HG03196 (cell line): Measurements from ENCODE around the gene LCT.
"Not testable (repeated sequence)": the region's sequence is repeated elsewhere in the genome, so short reads cannot be mapped to it uniquely, and the experiment has no call there.

ENCODE experiments used
- ATAC-seq: cut with Tn5 transposase; IDR thresholded peaks from one replicate; pipeline ENCODE4 v1.9.1; 2021; ENCODE audit not compliant: unreplicated experiment

LCT gene

GRCh38 chr2:135798275-135798705 is 38.7 kb downstream of the LCT start:
- no peak for ATAC-seq

- no peak for ATAC-seq
These were observed 39.3 kb downstream of the LCT start for GRCh38 chr2:135797497-135798274.

- no peak for ATAC-seq
These were observed 40.4 kb downstream of the LCT start for GRCh38 chr2:135796606-135797005.

GRCh38 chr2:135795641-135796040 is 41.3 kb downstream of the LCT start:
- ATAC-seq, result not testable (repeated sequence)

GRCh38 chr2:135792401-135793150 is 44.4 kb downstream of the LCT start:
- ATAC-seq, result peak; percentile 36

GRCh38 chr2:135791418-135792190 is 45.4 kb downstream of the LCT start:
- ATAC-seq, result no peak

GRCh38 chr2:135790423-135790822 is 46.6 kb downstream of the LCT start:
- ATAC-seq, result no peak

GRCh38 chr2:135786823-135787222 is 50.2 kb downstream of the LCT start:
- no peak for ATAC-seq

- no peak for ATAC-seq
These were observed 52.0 kb downstream of the LCT start for GRCh38 chr2:135785032-135785431.

GRCh38 chr2:135783439-135783838 is 53.5 kb downstream of the LCT start:
- ATAC-seq, result no peak

- ATAC-seq, result no peak
These were observed 54.8 kb downstream of the LCT start for GRCh38 chr2:135782231-135782630.

GRCh38 chr2:135776367-135776766 is 60.6 kb downstream of the LCT start:
- no peak for ATAC-seq

GRCh38 chr2:135775420-135775819 is 61.6 kb downstream of the LCT start:
- ATAC-seq, result no peak

- ATAC-seq, result no peak
These were observed 63.1 kb downstream of the LCT start for GRCh38 chr2:135773917-135774316.

GRCh38 chr2:135773319-135773718 is 63.7 kb downstream of the LCT start:
- no peak for ATAC-seq

GRCh38 chr2:135768863-135769262 is 68.1 kb downstream of the LCT start:
- no peak for ATAC-seq

GRCh38 chr2:135762530-135762929 is 74.5 kb downstream of the LCT start:
- ATAC-seq, result no peak

GRCh38 chr2:135762022-135762421 is 75.0 kb downstream of the LCT start:
- no peak for ATAC-seq

- no peak for ATAC-seq
These were observed 80.3 kb downstream of the LCT start for GRCh38 chr2:135756692-135757091.

GRCh38 chr2:135755573-135755972 is 81.4 kb downstream of the LCT start:
- ATAC-seq, result no peak

GRCh38 chr2:135745545-135745944 is 91.4 kb downstream of the LCT start:
- no peak for ATAC-seq
